Measurements from ENCODE around the gene GPALPP1. TPM values are rescaled to one million over a fixed set of nuclear protein-coding genes. Genes with fewer than 3 reads are reported as not detected.

The GPALPP1 gene
- total and polyA plus RNA-seq, 2 of the 4 experiments (the other 2 are of a cell fraction), result 10.6 to 12.5 TPM

DNA sequence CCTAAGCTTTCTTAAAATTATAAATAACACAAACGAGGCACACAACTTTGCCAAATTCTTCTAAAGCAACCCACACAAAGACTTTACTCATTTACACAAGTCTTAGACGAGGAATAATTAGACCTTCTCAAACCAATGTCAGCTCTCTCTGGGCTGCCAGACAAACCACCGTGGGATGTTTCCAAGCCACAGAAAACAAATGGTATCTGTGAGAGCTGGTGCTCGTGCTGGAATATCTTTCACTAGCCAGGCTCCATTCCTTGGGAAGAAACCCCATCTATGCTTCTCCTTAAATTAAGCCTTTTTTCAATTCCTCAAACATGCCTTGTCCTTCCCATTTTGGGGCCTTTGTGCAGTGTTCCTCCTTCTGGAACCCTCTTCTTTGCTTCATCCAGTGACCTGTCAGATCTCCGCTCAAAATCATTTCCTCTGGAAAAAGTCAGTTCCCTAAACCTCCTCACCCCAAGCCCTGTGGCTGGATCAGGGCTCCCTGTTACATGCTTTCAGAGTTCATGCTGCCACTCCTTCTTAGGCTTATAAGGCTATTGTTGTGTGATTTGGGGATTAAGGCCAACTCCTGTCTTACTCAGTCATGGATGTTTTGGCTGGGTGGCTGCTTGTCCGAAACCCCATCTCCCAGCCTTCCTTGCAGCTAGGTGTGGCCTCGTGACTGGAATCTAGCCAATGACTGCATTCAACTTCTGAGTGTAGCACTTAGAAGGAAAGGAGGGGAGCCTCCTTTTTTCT is 66.7 kb downstream of the GPALPP1 start:
- peak overlapping the region; percentile 82 to 95 for H4K8ac ChIP-seq (ENCODE audit: low read depth in 2 of 2, low read length in 2 of 2)
- POLR2A ChIA-PET (ENCODE audit: unreplicated experiment), result no interaction called here
- no peaks in the 10 kb centered on the region for H3K9me3 ChIP-seq (ENCODE audit: control insufficient read depth, insufficient read depth, low read length)
- peak overlapping the region; percentile 45 for H3K9ac ChIP-seq (ENCODE audit: low read depth, low read length)
- dilution Hi-C loops (cut with HindIII; ENCODE audit: low sequenced_read_pairs, unreplicated experiment), result no loop called here
- H3K27ac ChIP-seq (ENCODE audit: insufficient read depth, low read length), result peak overlapping the region; percentile 89
- ATAC-seq (ENCODE audit: low read depth) (peak; percentile 52), DNase-seq (peak; percentile 56)
- H2AK9ac ChIP-seq (replicated peaks; ENCODE audit: low read depth, low read length, poor library complexity), result peak overlapping the region; percentile 21
- H3K23ac ChIP-seq (ENCODE audit: low read depth, low read length), result peak overlapping the region; percentile 91
- peak overlapping the region; percentile 87 for H4K91ac ChIP-seq (ENCODE audit: insufficient read depth, low read depth, low read length)
- peak overlapping the region; percentile 67 for H3K56ac ChIP-seq (ENCODE audit: extremely low read depth, insufficient read depth, low read length)
- H3K27me3 ChIP-seq (ENCODE audit: control insufficient read depth, insufficient read depth, low read length), result no peaks in the 10 kb centered on the region
- no peaks in the 10 kb centered on the region for H3K36me3 ChIP-seq (ENCODE audit: control insufficient read depth, insufficient read depth, low read length)
- CTCF ChIA-PET, result interaction anchor here (0.8 kb wide), 1 partner anchor 237 kb away, joined by 3 read pairs; no protein-coding TSS in a partner anchor
- peak overlapping the region; percentile 99 for H4K5ac ChIP-seq (ENCODE audit: low read depth, low read length)
- peak overlapping the region; percentile 99 for H3K18ac ChIP-seq (ENCODE audit: low read depth, low read length)
- H3K4ac ChIP-seq (ENCODE audit: low read depth, low read length), result peak overlapping the region; percentile 91
- no peak overlapping the region for H3K4me3 ChIP-seq (ENCODE audit: insufficient read depth, low read depth, low read length)
- no CpG with 5 or more reads among the region's 7 CpGs for WGBS, 2 experiments (ENCODE audit: extremely low coverage in 2 of 2, insufficient read length in 1 of 2)
- peak overlapping the region; percentile 92 for H2BK120ac ChIP-seq (ENCODE audit: low read depth, low read length)
- peak overlapping the region; percentile 85 for H2AK5ac ChIP-seq (ENCODE audit: low read depth, low read length)
- intact Hi-C loops (cut with micrococcal nuclease), result loop anchor here (1.0 to 2.0 kb wide), 3 partner anchors 46 to 225 kb away; no protein-coding TSS in a partner anchor
- peak overlapping the region; percentile 95 for H2BK15ac ChIP-seq (ENCODE audit: low read depth, low read length)
- TF ChIP-seq RAD21 (IDR thresholded peaks at IDR 0.05; ENCODE audit: low read length), result no peak
- TF ChIP-seq, protein P1, sequence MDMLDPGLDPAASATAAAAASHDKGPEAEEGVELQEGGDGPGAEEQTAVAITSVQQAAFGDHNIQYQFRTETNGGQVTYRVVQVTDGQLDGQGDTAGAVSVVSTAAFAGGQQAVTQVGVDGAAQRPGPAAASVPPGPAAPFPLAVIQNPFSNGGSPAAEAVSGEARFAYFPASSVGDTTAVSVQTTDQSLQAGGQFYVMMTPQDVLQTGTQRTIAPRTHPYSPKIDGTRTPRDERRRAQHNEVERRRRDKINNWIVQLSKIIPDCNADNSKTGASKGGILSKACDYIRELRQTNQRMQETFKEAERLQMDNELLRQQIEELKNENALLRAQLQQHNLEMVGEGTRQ (IDR thresholded peaks at IDR 0.05; ENCODE audit: low read depth, low read length), result peak; percentile 39; the same call in 1 of the 2 replicates
- no peak for TF ChIP-seq RFX5 (IDR thresholded peaks at IDR 0.05; ENCODE audit: low read depth, low read length)
- no peaks in the 10 kb centered on the region for H3K79me1 ChIP-seq (ENCODE audit: low read depth in 1 of 2, low read length in 2 of 2)
- peak overlapping the region; percentile 89 for H2BK5ac ChIP-seq (ENCODE audit: low read depth, low read length, poor library complexity, severe bottlenecking)
- in situ Hi-C loops (cut with MboI; ENCODE audit: low sequenced_read_pairs), result no loop called here
- H3K9me1 ChIP-seq (ENCODE audit: insufficient read depth, low read length), result peaks cover 12% of the 10 kb centered on the region
- BruUV-seq (replicated peaks), result no TSS peak
- peak overlapping the region; percentile 89 for H2BK20ac ChIP-seq (ENCODE audit: low read depth, low read length)
- H3K4me1 ChIP-seq (ENCODE audit: control insufficient read depth, insufficient read depth, low read length), result peaks cover 14% of the 10 kb centered on the region
- peak overlapping the region; percentile 88 for H2AFZ ChIP-seq (replicated peaks; ENCODE audit: low read length, poor library complexity)
- H3K4me2 ChIP-seq (ENCODE audit: low read depth, low read length), result peak overlapping the region; percentile 80
- H4K20me1 ChIP-seq (ENCODE audit: insufficient read depth, low read length), result no peaks in the 10 kb centered on the region
- H3K14ac ChIP-seq (replicated peaks; ENCODE audit: low read depth, low read length), result peak overlapping the region; percentile 47

Data from IMR-90 (cell line).